ENCODE results near the gene AGTPBP1.

The AGTPBP1 gene

DNA sequence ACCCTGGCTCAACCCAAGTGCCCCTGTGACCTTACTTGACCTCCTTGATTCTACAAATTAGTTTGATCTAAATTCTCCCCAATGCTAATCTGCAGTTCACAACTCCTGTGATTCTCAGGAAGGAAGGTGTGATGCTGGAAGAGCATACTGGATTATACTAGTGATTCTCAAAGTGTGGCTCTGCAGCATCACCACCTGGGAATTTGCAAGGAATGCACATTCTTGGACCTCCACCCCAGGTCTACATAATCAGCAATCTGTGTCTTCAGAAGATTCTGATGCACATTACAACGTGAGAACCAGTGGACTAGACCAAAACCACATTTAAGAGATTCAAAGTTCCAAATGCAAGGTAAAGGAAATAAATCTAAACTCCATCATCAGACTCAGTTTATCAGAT lies 198.6 kb downstream of the AGTPBP1 start:
- DNase-seq (ENCODE audit: low read depth in 2 of 2), result no peak

DNA sequence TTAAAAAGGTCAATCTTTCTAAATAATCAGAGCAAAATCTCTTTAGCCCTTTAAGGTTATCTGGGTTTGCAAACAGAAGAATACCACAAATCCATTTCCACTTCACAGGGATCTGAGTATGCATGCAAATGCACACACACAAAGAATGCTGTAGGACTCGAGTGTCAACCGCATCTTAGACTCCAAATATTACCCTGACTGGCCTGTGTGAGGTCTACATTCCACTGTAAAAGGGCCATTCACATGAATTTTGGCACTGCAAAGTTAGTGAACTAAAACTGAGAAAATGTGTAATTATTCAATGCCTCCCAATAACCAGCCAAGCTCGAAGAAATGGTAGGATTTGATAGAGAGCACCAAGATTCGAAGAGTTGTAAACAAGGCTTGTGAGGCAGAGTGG lies 199.9 kb downstream of the AGTPBP1 start:
- no peak for DNase-seq (ENCODE audit: low read depth in 2 of 2)

DNA sequence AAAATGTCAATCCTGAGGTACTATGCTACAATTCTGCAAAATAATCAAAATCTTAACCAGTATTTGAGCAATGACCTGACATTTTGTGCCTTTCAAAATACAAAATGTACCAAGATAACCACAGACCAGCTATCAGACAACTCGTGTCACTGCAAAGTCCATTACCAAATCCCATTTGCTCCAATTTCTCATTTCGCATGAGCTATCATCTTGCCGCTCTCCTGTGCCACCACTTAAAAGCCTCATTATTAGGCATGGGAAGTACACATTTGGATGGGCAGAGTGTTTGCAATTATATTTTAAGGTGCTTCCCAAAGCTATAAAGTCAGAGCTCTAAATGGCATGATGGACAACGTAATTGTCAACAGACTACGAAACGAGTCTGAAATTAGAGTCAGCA lies 205.2 kb downstream of the AGTPBP1 start:
- no peak for DNase-seq (ENCODE audit: low read depth in 2 of 2)

DNA sequence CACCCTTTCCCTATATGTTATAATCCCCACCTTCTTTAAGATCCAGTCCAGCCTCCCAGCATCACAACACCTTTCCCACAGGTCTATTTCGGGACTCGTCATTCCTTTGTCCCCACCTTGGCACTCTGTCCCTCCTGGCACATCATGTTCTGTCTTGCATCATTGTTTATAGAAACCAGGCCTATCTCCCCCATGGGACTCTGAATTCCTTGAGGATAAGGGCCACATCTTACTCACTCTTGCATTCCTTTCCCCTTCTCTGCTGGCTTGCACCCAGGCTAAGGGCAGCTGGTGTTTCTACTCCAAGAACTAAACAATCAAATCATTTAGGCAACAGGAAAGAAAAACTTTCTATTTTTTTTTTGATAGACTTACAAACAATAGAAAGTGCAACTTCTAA lies 205.7 kb downstream of the AGTPBP1 start:
- peak; percentile 25 to 45 for DNase-seq (ENCODE audit: low read depth in 2 of 2)

DNA sequence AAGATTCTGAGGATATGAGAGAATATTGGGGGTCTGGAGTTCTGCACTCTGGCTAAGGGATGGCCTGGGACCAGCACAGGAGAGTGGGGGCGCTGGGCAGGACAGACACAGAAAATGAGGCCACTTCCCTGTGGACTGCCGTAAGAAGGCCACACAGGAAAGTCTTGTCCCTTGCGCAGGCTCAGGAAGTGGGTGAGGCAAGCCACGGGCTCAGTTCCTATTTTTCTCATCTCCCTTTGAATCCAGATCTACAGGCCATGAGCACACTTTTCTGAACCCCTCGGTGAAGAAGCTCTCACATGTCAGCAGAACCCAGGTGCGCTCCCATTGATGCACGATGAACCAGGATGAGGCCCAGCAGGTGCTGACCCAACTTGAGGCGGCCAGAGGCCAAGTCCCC lies 207.4 kb downstream of the AGTPBP1 start:
- no peak for DNase-seq (ENCODE audit: low read depth in 2 of 2)

DNA sequence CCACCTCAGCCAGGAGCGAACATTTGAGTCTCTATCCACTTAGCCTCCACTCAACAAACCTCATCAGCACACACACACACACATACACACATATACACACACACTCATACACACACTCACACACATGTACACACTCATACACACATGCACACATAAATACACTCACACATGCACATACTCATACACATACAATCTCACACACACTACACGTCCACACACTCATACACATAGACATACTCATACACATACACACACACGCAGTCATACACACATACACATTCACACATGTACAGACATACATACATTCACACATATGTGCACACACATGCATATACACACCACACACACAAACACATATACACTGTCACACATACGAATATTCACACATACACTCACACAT lies 208.2 kb downstream of the AGTPBP1 start:
- no peak for DNase-seq (ENCODE audit: low read depth in 2 of 2)

DNA sequence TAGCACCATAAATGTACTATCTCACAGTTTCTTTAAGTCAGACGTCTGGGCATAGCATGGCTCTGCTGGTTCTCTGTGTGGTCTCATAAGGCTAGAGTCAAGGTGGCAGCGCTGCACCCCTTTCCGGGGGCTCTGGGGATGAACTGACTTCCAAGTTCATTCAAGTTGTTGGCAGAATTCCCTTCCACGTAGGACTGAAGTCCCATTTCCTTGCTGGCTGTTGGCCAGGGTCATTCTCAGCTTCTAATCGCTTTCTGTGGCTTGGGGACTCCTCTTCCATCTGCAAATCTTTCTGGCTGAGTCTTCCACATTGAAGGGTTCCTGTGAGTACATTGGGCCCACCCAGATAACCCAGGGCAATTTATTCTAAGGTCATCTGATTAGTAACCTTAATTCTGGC lies 211.0 kb downstream of the AGTPBP1 start:
- DNase-seq (ENCODE audit: low read depth in 2 of 2), result no peak

DNA sequence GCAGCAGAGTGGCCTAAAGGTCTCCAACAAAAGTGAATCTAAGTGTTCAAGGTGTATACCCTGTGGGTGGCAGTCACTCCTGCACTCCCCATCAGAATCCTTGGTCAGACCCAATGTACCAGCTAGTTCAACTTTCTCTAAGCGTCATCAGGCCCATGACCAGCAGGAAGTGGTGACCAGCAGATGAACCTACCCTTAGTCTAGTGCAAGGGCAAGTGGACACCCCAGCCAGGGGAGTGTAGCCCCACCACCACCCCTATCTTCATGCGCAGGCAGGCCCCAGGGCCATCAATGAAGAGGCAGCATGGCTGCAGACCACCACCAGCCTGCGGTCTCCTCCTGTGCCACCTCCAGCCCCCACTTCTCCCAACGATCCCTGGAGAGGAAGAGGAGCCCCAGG lies 213.1 kb downstream of the AGTPBP1 start:
- DNase-seq (ENCODE audit: low read depth in 2 of 2), result no peak

DNA sequence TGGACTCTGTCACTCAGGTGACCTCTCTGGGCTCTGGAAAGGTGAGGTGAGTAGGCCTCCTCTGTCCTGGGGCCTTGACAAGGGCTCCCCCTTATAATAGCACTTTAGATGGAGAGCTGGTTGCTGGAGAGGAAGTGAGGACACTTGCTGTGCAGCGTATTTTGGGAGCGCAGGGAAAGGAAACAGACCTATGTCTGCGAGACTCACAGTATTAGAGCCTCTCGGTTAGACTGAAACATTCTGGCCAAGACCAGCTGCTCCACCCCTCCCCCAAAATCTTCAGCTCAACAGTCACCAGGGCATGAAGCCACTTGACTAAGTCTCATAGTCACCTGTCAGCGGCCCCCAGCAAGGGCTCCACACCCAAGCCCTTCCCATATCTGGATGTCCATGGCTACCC lies 213.6 kb downstream of the AGTPBP1 start:
- DNase-seq (ENCODE audit: low read depth in 2 of 2), result no peak

DNA sequence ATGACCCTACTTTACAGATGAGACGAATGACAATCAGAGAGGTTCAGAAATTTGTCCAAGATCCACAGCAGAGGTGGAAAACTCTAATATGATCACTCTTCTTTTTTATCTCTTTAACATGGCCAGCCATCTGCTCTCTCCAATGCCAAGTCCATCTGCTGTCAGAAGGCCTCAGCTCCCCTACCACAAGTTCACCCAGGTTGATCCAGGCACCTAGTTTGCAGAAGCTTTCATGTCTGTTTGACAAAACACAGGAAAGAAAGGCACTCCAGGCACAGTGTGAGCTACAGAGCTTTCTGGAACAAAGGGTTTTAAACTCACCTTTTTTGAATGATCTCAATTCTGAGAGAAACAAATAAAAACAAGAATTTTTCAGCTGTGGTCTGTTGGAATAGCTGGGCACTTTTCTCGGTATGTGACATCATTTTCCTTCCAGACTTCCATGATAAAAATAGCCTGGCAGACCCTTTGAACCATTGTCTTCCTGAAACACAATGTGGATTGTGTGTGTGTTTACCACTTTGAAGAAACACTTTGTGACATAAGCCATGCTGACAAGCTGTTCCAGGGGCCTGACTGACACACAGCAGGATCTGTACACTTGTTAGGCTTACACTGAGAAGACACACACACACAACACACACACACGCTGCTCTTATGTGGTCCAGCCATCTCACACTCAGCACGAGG lies 214.3 kb downstream of the AGTPBP1 start:
- DNase-seq (ENCODE audit: low read depth in 2 of 2), result no peak

DNA sequence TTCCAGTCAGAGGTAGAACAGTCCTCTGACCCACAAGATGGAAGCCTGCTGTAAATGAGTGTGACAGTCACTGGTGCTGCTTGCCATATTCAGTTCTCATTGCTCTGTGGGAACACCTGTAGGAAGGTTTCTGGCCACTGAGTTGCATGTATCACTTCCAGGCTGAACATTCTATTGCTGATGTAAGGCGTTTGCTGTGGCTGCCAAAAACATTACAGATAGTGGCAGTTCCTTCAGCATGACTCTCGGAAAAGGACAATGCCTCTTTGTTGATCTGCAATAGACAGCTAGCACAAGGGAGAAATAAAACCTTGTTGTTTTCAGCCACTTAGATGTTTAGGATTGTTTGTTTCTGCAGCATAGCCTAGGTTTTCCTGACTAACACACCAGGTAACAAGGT lies 217.2 kb downstream of the AGTPBP1 start:
- DNase-seq (ENCODE audit: low read depth in 2 of 2), result no peak

DNA sequence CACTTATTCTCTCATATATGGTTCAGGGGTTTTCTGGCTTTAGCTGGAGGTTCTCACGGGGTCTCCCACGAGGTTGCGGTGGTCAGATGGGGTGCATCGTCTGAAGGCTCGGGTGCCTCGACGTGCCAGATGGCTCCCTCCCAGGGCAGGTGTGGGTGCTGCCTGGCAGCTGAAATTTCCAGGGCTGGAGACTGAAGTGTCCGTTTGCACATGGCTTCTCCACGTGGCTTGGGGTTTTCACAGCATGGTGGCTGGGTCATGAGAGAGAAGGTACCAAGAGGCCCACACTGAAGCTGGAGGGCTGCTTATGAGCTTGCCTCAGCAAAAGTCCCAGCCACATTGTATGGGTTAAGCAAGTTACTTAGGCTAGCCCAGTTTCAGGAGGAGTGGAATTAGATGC lies 218.6 kb downstream of the AGTPBP1 start:
- no peak for DNase-seq (ENCODE audit: low read depth in 2 of 2)

DNA sequence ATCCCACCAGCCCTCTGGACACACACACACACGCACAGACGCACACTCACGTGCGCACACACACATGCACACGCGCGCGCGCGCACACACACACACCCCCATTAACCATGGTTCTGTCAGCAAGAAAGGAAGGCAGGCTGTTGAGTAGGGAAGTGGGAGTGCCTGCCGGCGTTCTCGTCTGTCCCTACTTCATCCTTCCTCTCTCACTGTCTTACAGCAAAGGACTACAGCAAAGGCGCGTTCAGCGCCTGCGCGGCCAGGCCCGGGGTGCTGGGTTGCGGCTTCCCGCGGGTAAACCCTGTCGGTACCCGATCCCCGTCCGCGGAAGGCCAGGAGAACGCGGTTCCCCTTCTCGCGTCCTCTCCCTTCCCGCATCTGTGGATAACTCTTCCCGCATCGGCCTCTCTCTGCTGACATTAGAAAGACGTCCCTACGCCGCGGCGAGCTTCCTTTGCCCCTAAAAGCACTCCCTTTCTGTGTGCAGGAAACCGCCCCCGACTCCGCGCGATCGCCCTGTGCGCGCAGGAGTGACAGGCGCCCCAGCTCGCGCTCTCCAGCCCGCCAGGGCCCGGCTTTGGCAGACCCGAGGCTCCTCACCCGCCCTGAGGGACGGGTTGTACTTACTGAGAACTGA lies 219.2 kb downstream of the AGTPBP1 start:
- peak in 1 of 2 experiments; percentile 8 for DNase-seq (ENCODE audit: low read depth in 2 of 2)

DNA sequence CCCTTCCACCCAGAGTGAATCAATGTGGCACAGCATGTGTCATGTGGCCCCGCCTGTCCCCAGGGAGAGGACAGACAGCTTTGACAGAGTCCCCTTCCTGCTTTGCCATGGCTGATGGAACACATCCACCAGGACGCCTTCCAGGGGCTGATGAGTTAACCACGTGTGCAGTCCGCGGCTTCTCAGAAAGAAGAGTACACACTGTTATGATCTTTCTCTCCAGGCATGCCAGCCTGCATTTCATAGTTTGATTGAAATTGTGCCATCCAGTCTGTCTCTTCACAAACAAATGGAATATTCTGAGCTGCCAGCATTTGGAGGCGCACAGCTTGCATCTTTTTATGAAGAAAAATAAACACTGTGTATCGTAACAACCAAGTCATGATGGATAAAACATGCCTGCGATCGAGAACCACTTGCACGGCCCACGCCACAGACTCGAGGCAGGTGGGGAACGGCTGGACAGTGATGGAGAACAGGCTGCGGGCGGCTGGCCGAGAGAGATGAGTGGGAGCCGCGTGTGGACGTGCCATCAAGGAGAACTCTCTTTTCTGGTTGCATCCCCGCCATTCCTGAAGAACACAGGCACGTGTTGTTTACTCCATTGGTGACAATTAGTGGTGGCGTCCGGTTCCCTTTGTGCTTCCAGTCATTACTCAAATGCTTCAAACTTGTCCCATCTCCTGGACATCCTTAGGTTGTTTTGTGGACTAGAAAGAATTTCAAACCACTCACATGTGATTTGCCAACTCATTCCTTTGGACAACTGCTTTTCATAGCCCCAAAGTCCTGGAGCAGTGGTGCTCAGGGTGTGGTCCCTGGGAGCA lies 220.2 kb downstream of the AGTPBP1 start:
- no peak for DNase-seq (ENCODE audit: low read depth in 2 of 2)

DNA sequence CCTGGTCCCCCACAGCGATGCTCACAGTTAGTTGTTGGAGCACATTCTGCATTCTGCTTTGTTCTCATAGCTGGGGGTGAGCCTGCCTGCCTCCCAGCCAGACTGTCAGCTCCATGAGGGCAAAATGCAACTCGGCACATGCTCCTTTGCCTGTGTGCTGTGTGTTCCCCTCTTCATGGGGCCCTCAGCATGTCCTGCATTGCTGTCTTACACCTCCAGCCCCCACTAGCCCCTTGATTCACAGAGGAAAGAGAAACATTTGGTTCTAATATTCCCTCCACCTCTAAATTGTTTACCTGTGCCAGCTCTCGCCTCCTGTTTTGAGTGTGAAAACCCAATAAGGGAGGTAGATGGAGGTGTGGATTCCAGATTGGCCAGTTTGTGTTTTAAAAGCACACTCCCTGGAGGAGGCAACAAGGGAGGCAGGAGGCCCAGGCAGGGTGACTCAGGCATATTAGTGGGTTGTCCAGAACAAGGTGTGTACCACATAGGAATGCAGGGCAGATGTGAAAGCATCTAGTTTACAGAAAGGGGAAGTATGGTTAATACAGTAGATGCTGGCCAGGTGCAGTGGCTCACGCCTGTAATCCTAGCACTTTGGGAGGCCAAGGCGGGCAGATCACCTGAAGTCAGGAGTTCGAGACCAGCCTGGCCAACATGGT lies 224.6 kb downstream of the AGTPBP1 start:
- DNase-seq (ENCODE audit: low read depth in 2 of 2), result no peak

DNA sequence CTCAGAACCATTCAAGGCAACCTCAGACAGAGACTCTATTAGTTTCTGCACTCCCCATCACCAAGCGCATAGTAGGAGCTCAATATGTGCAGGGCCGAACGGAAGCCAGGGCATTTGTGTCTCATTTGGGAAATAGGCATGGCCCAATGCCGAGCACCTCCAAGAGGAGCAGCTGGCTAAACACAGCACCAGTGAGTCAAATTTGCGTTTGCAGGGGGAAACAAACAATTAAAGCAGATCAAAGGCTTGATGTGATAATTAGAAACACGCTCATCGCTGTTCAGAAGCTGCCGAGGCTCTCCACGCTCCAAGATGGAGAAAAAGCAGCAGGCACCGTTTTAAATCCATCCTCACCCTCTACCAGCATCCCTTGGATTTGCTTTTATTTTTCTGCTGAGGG lies 225.3 kb downstream of the AGTPBP1 start:
- DNase-seq (ENCODE audit: low read depth in 2 of 2), result no peak

DNA sequence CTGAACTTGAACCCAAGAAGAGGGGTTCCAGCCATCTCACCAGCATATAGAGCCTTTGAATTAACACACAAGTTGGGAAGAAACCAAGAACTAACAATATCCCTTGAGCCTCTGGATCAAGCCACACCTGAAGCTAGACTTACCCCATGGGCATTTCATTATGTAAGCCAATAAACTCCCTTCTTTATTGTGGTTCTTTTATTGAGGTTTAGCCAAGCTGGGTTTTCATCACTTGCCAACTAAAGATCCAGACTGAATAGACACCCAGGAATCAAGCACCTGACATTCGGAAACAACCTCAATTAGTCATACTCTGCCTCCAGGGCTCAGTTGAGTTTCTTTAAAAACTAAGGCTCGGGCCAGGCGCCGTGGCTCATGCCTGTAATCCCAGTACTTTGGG lies 226.7 kb downstream of the AGTPBP1 start:
- DNase-seq (ENCODE audit: low read depth in 2 of 2), result no peak

DNA sequence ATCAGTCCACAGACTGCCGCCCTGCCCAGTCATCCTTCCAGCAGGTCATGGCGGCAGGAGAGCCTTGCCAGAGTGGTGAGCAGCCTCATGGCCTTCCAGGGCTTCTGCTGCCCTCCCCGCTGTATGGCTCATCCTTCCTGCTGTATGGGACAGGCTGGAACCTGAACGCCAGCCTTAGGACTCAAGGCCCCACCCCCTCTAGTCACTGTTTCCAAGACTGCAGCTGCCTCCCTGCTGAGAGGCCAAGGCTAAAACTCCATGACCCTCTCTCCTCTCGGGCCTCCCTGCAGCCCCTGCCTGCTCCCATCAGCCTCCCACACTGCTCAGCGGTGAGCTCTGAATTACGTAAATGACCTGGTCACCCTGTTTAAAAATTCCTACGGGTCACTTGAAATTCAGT lies 227.5 kb downstream of the AGTPBP1 start:
- DNase-seq (ENCODE audit: low read depth in 2 of 2), result no peak

DNA sequence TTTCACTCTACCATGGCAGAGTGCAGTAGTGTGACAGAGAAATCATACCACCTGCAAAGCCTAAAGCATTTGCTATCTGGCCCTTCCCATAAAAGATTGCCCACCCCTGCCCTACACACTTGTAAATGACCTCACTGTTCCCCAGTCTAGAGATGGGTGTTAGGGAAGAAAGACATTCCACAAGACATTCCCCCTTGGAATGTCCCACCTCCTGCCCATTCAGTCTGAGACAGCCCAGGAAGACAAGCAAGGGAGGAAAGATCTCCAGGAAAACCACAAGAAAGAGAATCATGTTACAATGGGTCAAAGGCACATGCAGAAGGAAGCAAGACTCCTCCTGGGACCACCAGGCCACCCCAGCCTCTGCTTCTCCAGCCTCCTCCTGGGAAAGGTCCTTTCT lies 230.0 kb downstream of the AGTPBP1 start:
- DNase-seq (ENCODE audit: low read depth in 2 of 2), result no peak

DNA sequence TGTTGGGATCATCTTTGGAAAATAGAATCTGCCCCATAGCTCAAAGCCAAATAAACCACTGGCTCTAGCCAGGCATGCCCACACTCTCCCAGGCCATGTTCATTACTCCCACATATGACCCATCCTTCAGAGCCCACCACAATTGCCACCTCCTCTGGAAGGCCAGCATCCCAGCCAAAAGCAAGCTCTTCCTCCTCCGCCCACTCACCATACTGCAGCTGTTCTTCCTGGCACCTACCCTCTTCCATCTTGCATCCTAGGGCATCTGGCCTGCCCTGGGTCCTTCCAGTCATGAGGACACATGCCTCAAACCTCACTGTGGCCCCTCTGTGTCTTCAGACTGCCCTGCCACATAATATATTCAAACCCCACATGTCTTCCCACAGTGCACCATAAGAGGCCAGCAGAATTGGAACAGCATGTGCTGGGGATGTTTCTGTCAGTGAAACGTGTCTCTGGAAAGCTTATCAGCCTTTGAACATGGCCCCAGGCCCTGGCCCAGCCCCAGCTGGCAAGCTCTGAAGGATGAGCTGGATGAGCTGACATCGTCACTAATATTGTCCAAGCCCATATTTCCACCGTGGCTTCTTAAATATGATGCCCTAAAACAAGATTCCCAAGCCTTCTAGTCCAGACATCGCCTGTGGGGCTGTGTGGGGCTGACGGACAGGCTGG lies 230.8 kb downstream of the AGTPBP1 start:
- no peak for DNase-seq (ENCODE audit: low read depth in 2 of 2)

DNA sequence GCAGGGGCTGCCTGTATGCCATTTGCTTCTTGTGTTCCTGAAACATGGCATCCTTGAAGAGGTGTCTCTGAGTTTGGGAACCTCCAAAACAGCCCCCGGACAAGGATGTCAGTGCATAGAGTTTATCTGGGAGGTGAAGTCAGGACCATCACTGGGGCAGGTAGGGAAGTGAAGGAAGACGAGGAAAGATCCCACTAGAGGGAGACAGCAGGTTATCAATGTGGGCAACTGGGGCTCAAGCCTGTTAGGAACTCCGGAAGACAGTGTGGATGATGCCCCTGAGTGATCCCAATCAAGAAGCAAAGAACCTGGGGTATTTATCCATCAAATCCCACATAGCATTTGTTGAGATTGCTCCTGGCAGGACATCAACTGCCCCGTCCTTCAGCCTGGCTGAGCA lies 233.1 kb downstream of the AGTPBP1 start:
- DNase-seq (ENCODE audit: low read depth in 2 of 2), result no peak

DNA sequence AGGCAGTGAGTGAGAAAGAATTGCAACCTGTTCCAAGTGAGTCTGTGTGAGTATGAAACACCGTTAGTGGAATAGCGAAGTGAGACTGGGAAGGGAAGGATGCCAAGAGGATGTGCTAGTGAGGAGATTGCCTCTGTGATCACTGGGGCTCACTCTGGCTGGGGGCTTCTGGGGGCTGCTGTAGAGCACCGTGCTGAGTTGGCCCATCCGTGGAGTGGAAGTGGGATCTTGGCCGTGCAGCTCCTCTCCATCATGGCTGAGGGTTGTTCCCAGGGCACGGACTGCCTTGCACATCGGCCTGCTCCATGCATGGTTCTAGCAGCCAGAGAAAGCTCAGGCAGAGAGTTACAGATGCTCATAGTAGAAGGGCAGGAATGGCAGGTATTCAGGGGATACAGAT lies 236.1 kb downstream of the AGTPBP1 start:
- DNase-seq (ENCODE audit: low read depth in 2 of 2), result no peak
